Loucy (cell line): ENCODE data around the gene EIF3L.

ENCODE experiments used
- CTCF ChIP-seq: fragments of 200-600 bp; sonication (generic); conservative IDR thresholded peaks from 2 replicates; pipeline ENCODE4 v1.5.1; 2014; ENCODE audit warnings: mild to moderate bottlenecking, antibody characterized with exemption, low read length
- EZH2phosphoT487 ChIP-seq: fragments of 200-600 bp; IDR thresholded peaks from 2 replicates; pipeline ENCODE4 v1.6.1; 2018; ENCODE audit warnings: antibody characterized with exemption, mild to moderate bottlenecking, moderate library complexity, borderline replicate concordance

GRCh38 chr22:37811867-37812266 is 37.4 kb upstream of the EIF3L start:
- TF ChIP-seq CTCF (no peak), EZH2phosphoT487 (no peak)
